K562 (cell line): Measurements from ENCODE around the gene EPHX1. TPM values are rescaled to one million over a fixed set of nuclear protein-coding genes. Genes with fewer than 3 reads are reported as not detected.

ENCODE experiments used
- ATAC-seq: fragments of 200-7000 bp; cut with Tn5 transposase; 3 replicates; pipeline ENCODE4 v1.9.1; 2020; ENCODE audit warnings: moderate library complexity
- BruUV-seq: library from RNA; stranded (reverse); fragments of 400-500 nt; replicated peaks from 2 replicates; lab custom pipeline; 2021; lab: Mats Ljungman, UMichigan
- CTCF ChIA-PET: fragments of 300-600 bp; formaldehyde crosslinking; extraction: SDS; loops from one replicate; lab custom pipeline; 2021; ENCODE audit warnings: low intra/inter-chr PET ratio; lab: Yijun Ruan, JAX
- POLR2A ChIA-PET: fragments of 300-600, 350-650 bp; sonication (Branson Sonifier 250); formaldehyde crosslinking; extraction: SDS; loops from one replicate; lab custom pipeline; 2021; ENCODE audit warnings: antibody characterized with exemption, inconsistent platforms; lab: Yijun Ruan, JAX
- DNase-seq, 4 experiments: peaks; one replicate each; pipeline versions ENCODE4 v3.0.0 to v3.0.0-alpha.2; 2011 to 2018; ENCODE audit warnings: low spot score in 3 of 4, mixed read lengths in 3 of 4; ENCODE audit errors: extremely low read depth in 1 of 4
- FAIRE-seq: peaks from 2 replicates; lab custom pipeline; 2011; peaks lifted over from hg19 to GRCh38; lab: Jason Lieb, UNC
- H2AFZ ChIP-seq: 2 replicates; pipeline ENCODE4 v1.6.0; 2011; ENCODE audit warnings: low read depth, low read length, control low read depth, inconsistent platforms
- H3K27ac ChIP-seq: fragments of 200-600 bp; 3 replicates; pipeline ENCODE4 v1.8.0; 2011; ENCODE audit warnings: low read depth, mild to moderate bottlenecking, control low read depth, inconsistent platforms, low read length, moderate library complexity, mixed read lengths; ENCODE audit errors: extremely low read depth
- H3K27me3 ChIP-seq, 2 experiments: fragments of 300-600 bp in 1 of 2; 2 replicates in 1 of 2; 3 replicates in 1 of 2; pipeline versions ENCODE4 v1.6.0 to v1.8.0; 2011; ENCODE audit warnings: inconsistent platforms in 2 of 2, low read length in 2 of 2, mild to moderate bottlenecking in 1 of 2, mixed read lengths in 1 of 2, moderate library complexity in 1 of 2; ENCODE audit not compliant: control insufficient read depth in 2 of 2, insufficient read depth in 2 of 2
- H3K36me3 ChIP-seq: fragments of 300-600 bp; 3 replicates; pipeline ENCODE4 v1.8.0; 2011; ENCODE audit warnings: mild to moderate bottlenecking, low read length, inconsistent platforms; ENCODE audit not compliant: control insufficient read depth, insufficient read depth
- H3K4me1 ChIP-seq, 2 experiments: fragments of 200-600 bp in 1 of 2; replicated peaks in 1 of 2; 2 replicates in 1 of 2; 3 replicates in 1 of 2; pipeline versions ENCODE4 v1.5.1 to v1.8.0; 2011; ENCODE audit warnings: inconsistent platforms in 2 of 2, low read length in 2 of 2, mild to moderate bottlenecking in 1 of 2, mixed read lengths in 1 of 2, moderate library complexity in 1 of 2; ENCODE audit not compliant: control insufficient read depth in 2 of 2, insufficient read depth in 2 of 2
- H3K4me2 ChIP-seq: 2 replicates; pipeline ENCODE4 v1.6.1; 2011; ENCODE audit warnings: low read length, control low read depth, inconsistent platforms, mixed read lengths; ENCODE audit not compliant: insufficient read depth
- H3K4me3 ChIP-seq: fragments of 200-600 bp; sonication (generic), shearing (Covaris generic); 2 replicates; pipeline ENCODE4 v1.5.1; 2016; ENCODE audit warnings: control low read depth, inconsistent platforms
- H3K79me2 ChIP-seq: fragments of 200-600 bp; 3 replicates; pipeline ENCODE4 v1.8.0; 2011; ENCODE audit warnings: low read length, inconsistent platforms; ENCODE audit not compliant: control insufficient read depth, insufficient read depth
- H3K9ac ChIP-seq, 2 experiments: 2 replicates each; pipeline versions ENCODE4 v1.6.0 to v1.6.1; 2011; ENCODE audit warnings: low read depth in 2 of 2, low read length in 2 of 2, control low read depth in 1 of 2, inconsistent platforms in 1 of 2, mild to moderate bottlenecking in 1 of 2, mixed read lengths in 1 of 2; ENCODE audit not compliant: insufficient read depth in 1 of 2
- H3K9me1 ChIP-seq: one replicate; pipeline ENCODE4 v1.6.0; 2011; ENCODE audit warnings: inconsistent platforms, mild to moderate bottlenecking, low read length, moderate library complexity; ENCODE audit not compliant: control insufficient read depth, insufficient read depth
- H3K9me3 ChIP-seq: replicated peaks from 2 replicates; pipeline ENCODE4 v1.5.1; 2011; ENCODE audit warnings: low read depth, low read length, inconsistent platforms; ENCODE audit not compliant: control insufficient read depth, insufficient read depth
- H4K20me1 ChIP-seq: replicated peaks from 2 replicates; pipeline ENCODE4 v1.6.1; 2011; ENCODE audit warnings: low read length, inconsistent platforms, mixed read lengths; ENCODE audit not compliant: control insufficient read depth, insufficient read depth
- HNRNPLL ChIP-seq: fragments of 200-400 bp; formaldehyde crosslinking; IDR thresholded peaks from 2 replicates; pipeline ENCODE4 v1.6.1; 2017; ENCODE audit warnings: low read length, low read depth, mild to moderate bottlenecking; ENCODE audit not compliant: poor library complexity, severe bottlenecking
- JUND ChIP-seq, 2 experiments: IDR thresholded peaks; 2 replicates in 1 of 2; 3 replicates in 1 of 2; pipeline ENCODE4 v1.6.1; 2011; ENCODE audit warnings: borderline replicate concordance in 2 of 2, low read depth in 2 of 2, low read length in 2 of 2, improper control_type of control experiment in 1 of 2, missing biosample characterization in 1 of 2, missing genetic modification characterization in 1 of 2, missing genetic modification reagents in 1 of 2
- KDM1A ChIP-seq, 2 experiments: fragments of 450-650 bp; IDR thresholded peaks; 2 replicates each; pipeline ENCODE4 v1.6.1; 2016; ENCODE audit warnings: mild to moderate bottlenecking in 2 of 2
- POLR3A ChIP-seq: IDR thresholded peaks from 2 replicates; pipeline ENCODE4 v1.6.1; 2011; ENCODE audit warnings: borderline replicate concordance, mild to moderate bottlenecking, moderate library complexity; ENCODE audit not compliant: insufficient read length, insufficient read depth; ENCODE audit errors: extremely low read depth
- SIRT6 ChIP-seq: IDR thresholded peaks from one replicate; pipeline ENCODE4 v1.6.1; 2012; ENCODE audit warnings: low read depth, mild to moderate bottlenecking, control low read depth, inconsistent platforms, low read length, moderate library complexity
- SMAD4 ChIP-seq: fragments of 250-450 bp; sonication (Bioruptor Pico); conservative IDR thresholded peaks from 2 replicates; pipeline ENCODE4 v1.8.0; 2021; ENCODE audit warnings: inconsistent platforms, mild to moderate bottlenecking, moderate library complexity
- SNRNP70 ChIP-seq: fragments of 200-400 bp; formaldehyde crosslinking; optimal IDR thresholded peaks from 2 replicates; pipeline ENCODE3; 2017; ENCODE audit warnings: low read depth, low read length
- ZFPM2 ChIP-seq: fragments of 250-450 bp; sonication (Bioruptor Pico); IDR thresholded peaks from 2 replicates; pipeline ENCODE4 v1.5.1; 2022; ENCODE audit warnings: mild to moderate bottlenecking
- ZNF140 ChIP-seq: fragments of 250-450 bp; sonication (Bioruptor Pico); IDR thresholded peaks from 2 replicates; pipeline ENCODE4 v1.8.0; 2021; ENCODE audit warnings: moderate library complexity, mild to moderate bottlenecking, inconsistent platforms
- ZNF354B ChIP-seq: fragments of 250-450 bp; sonication (Bioruptor Pico); IDR thresholded peaks from 2 replicates; pipeline ENCODE4 v1.4.0; 2020
- WGBS: fragments of 100-300 bp; shearing (Covaris generic); methylation state at CpG from one replicate; pipeline ENCODE4 v1.1.6; 2016; ENCODE audit warnings: low coverage, mixed read lengths; ENCODE audit not compliant: insufficient coverage; ENCODE audit errors: missing lambda C conversion rate; 5-methylcytosine and 5-hydroxymethylcytosine counted together
- in situ Hi-C: fragments of 300-500 bp; cut with MboI; formaldehyde crosslinking; loops from 4 replicates; pipeline ENCODE4 v1.15.0; 2018; ENCODE audit warnings: inconsistent platforms, mixed read lengths
- intact Hi-C: fragments of 100-400 bp; cut with micrococcal nuclease; formaldehyde crosslinking; loops from 2 replicates; pipeline ENCODE4 v1.14.2; 2022
- polyA plus RNA-seq, 8 experiments: library from polyadenylated mRNA; depleted of rRNA in 4 of 8; stranded (reverse) in 5 of 8; unstranded in 3 of 8; fragments of >200 nt; fragmentation: Nextera tagmentation in 2 of 8; fragmentation: Illumina TruSeq in 1 of 8; extraction: Ambion mirVana in 2 of 8; extraction: Trizol in 1 of 8; gene quantifications; 2 replicates each; pipeline versions ENCODE4 v1.2.1 to v1.2.3, GENCODE V29; 2011 to 2014; ENCODE audit warnings: inconsistent platforms in 1 of 8, missing spikeins in 1 of 8
- total RNA-seq, 7 experiments: library from RNA; depleted of rRNA in 6 of 7; stranded (reverse); fragments of >200 nt in 6 of 7; fragmentation: Illumina TruSeq in 2 of 7; extraction: Trizol in 2 of 7; gene quantifications; 2 replicates each; pipeline versions ENCODE4 v1.2.1 to v1.2.3, GENCODE V29; 2011 to 2021; ENCODE audit warnings: low replicate concordance in 1 of 7
- TF ChIP-seq, protein P1 (sequence below): sonication (generic); formaldehyde crosslinking; IDR thresholded peaks from 2 replicates; pipeline ENCODE4 v1.8.0; 2022; ENCODE audit warnings: mild to moderate bottlenecking, missing genetic modification reagents
- TF ChIP-seq, protein P2 (sequence below): sonication (generic); formaldehyde crosslinking; IDR thresholded peaks from 2 replicates; pipeline ENCODE4 v1.8.0; 2022; ENCODE audit warnings: missing genetic modification reagents, mild to moderate bottlenecking, borderline replicate concordance
- TF ChIP-seq, protein P3 (sequence below): IDR thresholded peaks from 2 replicates; pipeline ENCODE4 v1.6.1; 2016; ENCODE audit warnings: missing genetic modification characterization, missing compliant biosample characterization

The EPHX1 gene
- total and polyA plus RNA-seq, 9 of the 15 experiments (the other 6 are each of a cell fraction or from before 2014, with no cell fraction given): 0.21 to 27.0 (median 6.7) TPM

DNA sequence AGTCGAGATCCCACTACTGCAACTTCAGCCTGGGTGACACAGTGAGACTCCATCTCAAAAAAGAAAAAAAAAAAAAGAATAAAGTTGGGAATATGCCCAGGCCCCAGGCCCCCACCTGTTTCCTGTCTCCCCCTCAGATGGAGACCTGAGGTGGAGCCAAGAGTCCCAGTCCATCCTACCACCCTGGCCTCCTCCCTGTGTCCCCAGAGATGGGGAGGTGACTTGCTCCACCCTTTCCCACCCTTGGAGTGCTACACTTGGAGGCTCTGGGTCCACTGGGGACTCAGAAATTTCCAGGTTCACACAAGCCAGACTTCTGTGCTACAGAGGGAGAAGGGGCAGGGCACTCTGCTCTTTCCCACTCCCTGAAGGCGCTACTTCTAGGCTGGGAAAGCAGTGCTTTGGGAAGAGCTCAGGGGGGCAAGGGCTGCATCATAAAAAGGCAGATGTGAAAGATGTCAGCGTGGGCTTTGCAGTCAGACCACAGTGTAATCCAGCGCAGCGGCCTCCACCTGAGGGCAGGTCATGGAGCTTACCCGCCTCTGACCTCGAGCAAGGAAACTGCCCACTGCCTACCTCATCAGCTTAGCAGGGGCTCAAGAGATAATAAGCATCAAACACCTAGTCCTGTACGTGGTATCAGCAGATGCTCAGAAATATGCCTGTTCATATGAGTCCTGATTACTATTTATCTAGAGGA, 58.9 kb downstream of the EPHX1 start (continued):
- TF ChIP-seq SNRNP70: no peak
- no peak for TF ChIP-seq KDM1A (IDR thresholded peaks at IDR 0.05)
- TF ChIP-seq, protein P1, sequence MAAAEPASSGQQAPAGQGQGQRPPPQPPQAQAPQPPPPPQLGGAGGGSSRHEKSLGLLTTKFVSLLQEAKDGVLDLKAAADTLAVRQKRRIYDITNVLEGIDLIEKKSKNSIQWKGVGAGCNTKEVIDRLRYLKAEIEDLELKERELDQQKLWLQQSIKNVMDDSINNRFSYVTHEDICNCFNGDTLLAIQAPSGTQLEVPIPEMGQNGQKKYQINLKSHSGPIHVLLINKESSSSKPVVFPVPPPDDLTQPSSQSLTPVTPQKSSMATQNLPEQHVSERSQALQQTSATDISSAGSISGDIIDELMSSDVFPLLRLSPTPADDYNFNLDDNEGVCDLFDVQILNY (CRISPR knock-in tag): no peak
- TF ChIP-seq SIRT6: no peak
- TF ChIP-seq HNRNPLL: no peak

DNA sequence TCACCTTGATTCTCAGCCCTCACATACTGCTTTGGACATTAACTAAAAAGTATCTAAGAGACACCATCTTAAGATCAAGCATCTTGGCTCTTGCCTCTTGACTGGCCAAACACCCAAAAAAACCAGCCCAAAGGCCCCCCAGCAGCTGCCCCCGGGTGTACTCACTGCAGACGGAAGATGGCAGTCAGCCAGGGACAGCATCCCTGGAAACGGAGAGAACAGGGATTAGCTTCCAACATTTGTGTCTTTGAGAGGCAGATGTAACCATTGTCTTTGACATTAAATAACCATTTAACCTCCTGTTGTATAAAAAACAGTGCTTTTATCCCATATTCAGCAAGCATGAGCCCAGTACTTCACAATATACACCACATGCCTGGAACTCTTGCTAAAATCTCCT, 61.0 kb downstream of the EPHX1 start:
- WGBS: 85% methylated on average over 3 of the region's 3 CpGs
- intact Hi-C loops (no loop called here), in situ Hi-C loops (no loop called here)
- Histone ChIP-seq H3K79me2 (no peaks in the 10 kb centered on the region), H3K4me2 (no peak overlapping the region), H3K4me1 (no peaks in the 10 kb centered on the region), H3K36me3 (peaks cover 87% of the 10 kb centered on the region), H3K4me3 (no peak overlapping the region), H3K9me3 (no peaks in the 10 kb centered on the region), H2AFZ (no peak overlapping the region), H3K27ac (no peak overlapping the region), H3K9ac (no peak overlapping the region), H4K20me1 (no peaks in the 10 kb centered on the region; the same call in 1 of the 2 replicates), H3K27me3 (no peaks in the 10 kb centered on the region), H3K9me1 (no peaks in the 10 kb centered on the region)
- ATAC-seq (no peak), FAIRE-seq (no peak), DNase-seq (no peak)
- no TSS peak for BruUV-seq
- ChIA-PET CTCF (no interaction called here), POLR2A (interaction anchor here (0.8 to 5.1 kb wide), 5 partner anchors 11 to 208 kb away, joined by 3 to 37 read pairs (median 3); partner anchors contain the start of gene TMEM63A)
- TF ChIP-seq, protein P2, sequence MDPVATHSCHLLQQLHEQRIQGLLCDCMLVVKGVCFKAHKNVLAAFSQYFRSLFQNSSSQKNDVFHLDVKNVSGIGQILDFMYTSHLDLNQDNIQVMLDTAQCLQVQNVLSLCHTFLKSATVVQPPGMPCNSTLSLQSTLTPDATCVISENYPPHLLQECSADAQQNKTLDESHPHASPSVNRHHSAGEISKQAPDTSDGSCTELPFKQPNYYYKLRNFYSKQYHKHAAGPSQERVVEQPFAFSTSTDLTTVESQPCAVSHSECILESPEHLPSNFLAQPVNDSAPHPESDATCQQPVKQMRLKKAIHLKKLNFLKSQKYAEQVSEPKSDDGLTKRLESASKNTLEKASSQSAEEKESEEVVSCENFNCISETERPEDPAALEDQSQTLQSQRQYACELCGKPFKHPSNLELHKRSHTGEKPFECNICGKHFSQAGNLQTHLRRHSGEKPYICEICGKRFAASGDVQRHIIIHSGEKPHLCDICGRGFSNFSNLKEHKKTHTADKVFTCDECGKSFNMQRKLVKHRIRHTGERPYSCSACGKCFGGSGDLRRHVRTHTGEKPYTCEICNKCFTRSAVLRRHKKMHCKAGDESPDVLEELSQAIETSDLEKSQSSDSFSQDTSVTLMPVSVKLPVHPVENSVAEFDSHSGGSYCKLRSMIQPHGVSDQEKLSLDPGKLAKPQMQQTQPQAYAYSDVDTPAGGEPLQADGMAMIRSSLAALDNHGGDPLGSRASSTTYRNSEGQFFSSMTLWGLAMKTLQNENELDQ: no peak
- TF ChIP-seq ZNF140 (CRISPR knock-in tag) (no peak), ZFPM2 (CRISPR knock-in tag) (no peak), ZNF354B (no peak), JUND (IDR thresholded peaks at IDR 0.05; ENCODE audit: borderline replicate concordance, low read depth, low read length) (no peak), JUND (tag; IDR thresholded peaks at IDR 0.05; ENCODE audit: borderline replicate concordance, low read depth, low read length) (no peak), SMAD4 (CRISPR knock-in tag) (no peak), POLR3A (no peak)
- TF ChIP-seq, protein P3, sequence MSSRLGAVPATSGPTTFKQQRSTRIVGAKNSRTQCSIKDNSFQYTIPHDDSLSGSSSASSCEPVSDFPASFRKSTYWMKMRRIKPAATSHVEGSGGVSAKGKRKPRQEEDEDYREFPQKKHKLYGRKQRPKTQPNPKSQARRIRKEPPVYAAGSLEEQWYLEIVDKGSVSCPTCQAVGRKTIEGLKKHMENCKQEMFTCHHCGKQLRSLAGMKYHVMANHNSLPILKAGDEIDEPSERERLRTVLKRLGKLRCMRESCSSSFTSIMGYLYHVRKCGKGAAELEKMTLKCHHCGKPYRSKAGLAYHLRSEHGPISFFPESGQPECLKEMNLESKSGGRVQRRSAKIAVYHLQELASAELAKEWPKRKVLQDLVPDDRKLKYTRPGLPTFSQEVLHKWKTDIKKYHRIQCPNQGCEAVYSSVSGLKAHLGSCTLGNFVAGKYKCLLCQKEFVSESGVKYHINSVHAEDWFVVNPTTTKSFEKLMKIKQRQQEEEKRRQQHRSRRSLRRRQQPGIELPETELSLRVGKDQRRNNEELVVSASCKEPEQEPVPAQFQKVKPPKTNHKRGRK (tag): no peak
